ENCODE data around the gene CDC16.

CDC16 gene

GRCh38 chr13:114264886-114265611 lies 30.4 kb downstream of the CDC16 start:
- Histone ChIP-seq H3K36me3 (ENCODE audit: control insufficient read depth, insufficient read depth, low read length) (peaks cover 59% of the 10 kb centered on the region), H3K9me3 (ENCODE audit: control insufficient read depth, insufficient read depth, low read length) (no peaks in the 10 kb centered on the region), H3K4me1 (ENCODE audit: control insufficient read depth, insufficient read depth, low read length) (no peaks in the 10 kb centered on the region), H3K9ac (ENCODE audit: low read depth, low read length) (no peak overlapping the region), H3K27me3 (ENCODE audit: control insufficient read depth, insufficient read depth, low read length) (no peaks in the 10 kb centered on the region), H3K4me3 (ENCODE audit: low read depth, low read length) (no peak overlapping the region)

- Histone ChIP-seq H3K4me3 (ENCODE audit: low read depth, low read length) (no peak overlapping the region), H3K9ac (ENCODE audit: low read depth, low read length) (no peak overlapping the region), H3K4me1 (ENCODE audit: control insufficient read depth, insufficient read depth, low read length) (no peaks in the 10 kb centered on the region), H3K36me3 (ENCODE audit: control insufficient read depth, insufficient read depth, low read length) (peaks cover 52% of the 10 kb centered on the region), H3K27me3 (ENCODE audit: control insufficient read depth, insufficient read depth, low read length) (no peaks in the 10 kb centered on the region), H3K9me3 (ENCODE audit: control insufficient read depth, insufficient read depth, low read length) (no peaks in the 10 kb centered on the region)
Measured at GRCh38 chr13:114266241-114266640, 31.5 kb downstream of the CDC16 start.

GRCh38 chr13:114268344-114269280 lies 33.9 kb downstream of the CDC16 start:
- Histone ChIP-seq H3K27me3 (ENCODE audit: control insufficient read depth, insufficient read depth, low read length) (no peaks in the 10 kb centered on the region), H3K9me3 (ENCODE audit: control insufficient read depth, insufficient read depth, low read length) (no peaks in the 10 kb centered on the region), H3K4me1 (ENCODE audit: control insufficient read depth, insufficient read depth, low read length) (no peaks in the 10 kb centered on the region), H3K4me3 (ENCODE audit: low read depth, low read length) (no peak overlapping the region), H3K36me3 (ENCODE audit: control insufficient read depth, insufficient read depth, low read length) (peaks cover 47% of the 10 kb centered on the region), H3K9ac (ENCODE audit: low read depth, low read length) (no peak overlapping the region)

GRCh38 chr13:114269281-114269770 lies 34.6 kb downstream of the CDC16 start:
- Histone ChIP-seq H3K4me1 (ENCODE audit: control insufficient read depth, insufficient read depth, low read length) (no peaks in the 10 kb centered on the region), H3K4me3 (ENCODE audit: low read depth, low read length) (no peak overlapping the region), H3K9me3 (ENCODE audit: control insufficient read depth, insufficient read depth, low read length) (no peaks in the 10 kb centered on the region), H3K36me3 (ENCODE audit: control insufficient read depth, insufficient read depth, low read length) (peaks cover 44% of the 10 kb centered on the region), H3K9ac (ENCODE audit: low read depth, low read length) (no peak overlapping the region), H3K27me3 (ENCODE audit: control insufficient read depth, insufficient read depth, low read length) (no peaks in the 10 kb centered on the region)

- H3K27me3 ChIP-seq (ENCODE audit: control insufficient read depth, insufficient read depth, low read length), result no peaks in the 10 kb centered on the region
- no peaks in the 10 kb centered on the region for H3K9me3 ChIP-seq (ENCODE audit: control insufficient read depth, insufficient read depth, low read length)
- H3K4me1 ChIP-seq (ENCODE audit: control insufficient read depth, insufficient read depth, low read length), result no peaks in the 10 kb centered on the region
- H3K4me3 ChIP-seq (ENCODE audit: low read depth, low read length), result no peak overlapping the region
- peaks cover 34% of the 10 kb centered on the region for H3K36me3 ChIP-seq (ENCODE audit: control insufficient read depth, insufficient read depth, low read length)
- H3K9ac ChIP-seq (ENCODE audit: low read depth, low read length), result no peak overlapping the region
Measured at GRCh38 chr13:114272977-114273376, 38.3 kb downstream of the CDC16 start.

GRCh38 chr13:114275304-114275703 lies 40.6 kb downstream of the CDC16 start:
- Histone ChIP-seq H3K4me1 (ENCODE audit: control insufficient read depth, insufficient read depth, low read length) (no peaks in the 10 kb centered on the region), H3K27me3 (ENCODE audit: control insufficient read depth, insufficient read depth, low read length) (no peaks in the 10 kb centered on the region), H3K9me3 (ENCODE audit: control insufficient read depth, insufficient read depth, low read length) (no peaks in the 10 kb centered on the region), H3K4me3 (ENCODE audit: low read depth, low read length) (no peak overlapping the region), H3K9ac (ENCODE audit: low read depth, low read length) (no peak overlapping the region), H3K36me3 (ENCODE audit: control insufficient read depth, insufficient read depth, low read length) (peaks cover 19% of the 10 kb centered on the region)

GRCh38 chr13:114279146-114279545 lies 44.4 kb downstream of the CDC16 start:
- Histone ChIP-seq H3K9ac (ENCODE audit: low read depth, low read length) (no peak overlapping the region), H3K4me1 (ENCODE audit: control insufficient read depth, insufficient read depth, low read length) (no peaks in the 10 kb centered on the region), H3K36me3 (ENCODE audit: control insufficient read depth, insufficient read depth, low read length) (peaks cover 4% of the 10 kb centered on the region), H3K4me3 (ENCODE audit: low read depth, low read length) (no peak overlapping the region), H3K9me3 (ENCODE audit: control insufficient read depth, insufficient read depth, low read length) (no peaks in the 10 kb centered on the region), H3K27me3 (ENCODE audit: control insufficient read depth, insufficient read depth, low read length) (no peaks in the 10 kb centered on the region)

GRCh38 chr13:114279758-114280355 lies 45.2 kb downstream of the CDC16 start:
- Histone ChIP-seq H3K9ac (ENCODE audit: low read depth, low read length) (no peak overlapping the region), H3K9me3 (ENCODE audit: control insufficient read depth, insufficient read depth, low read length) (no peaks in the 10 kb centered on the region), H3K27me3 (ENCODE audit: control insufficient read depth, insufficient read depth, low read length) (no peaks in the 10 kb centered on the region), H3K4me3 (ENCODE audit: low read depth, low read length) (no peak overlapping the region), H3K36me3 (ENCODE audit: control insufficient read depth, insufficient read depth, low read length) (peaks cover 4% of the 10 kb centered on the region), H3K4me1 (ENCODE audit: control insufficient read depth, insufficient read depth, low read length) (no peaks in the 10 kb centered on the region)

- no peaks in the 10 kb centered on the region for H3K4me1 ChIP-seq (ENCODE audit: control insufficient read depth, insufficient read depth, low read length)
- peaks cover 4% of the 10 kb centered on the region for H3K36me3 ChIP-seq (ENCODE audit: control insufficient read depth, insufficient read depth, low read length)
- H3K9ac ChIP-seq (ENCODE audit: low read depth, low read length), result peak within 1 kb of the TSS; percentile 98
- H3K4me3 ChIP-seq (ENCODE audit: low read depth, low read length), result peak within 1 kb of the TSS; percentile 73
- H3K27me3 ChIP-seq (ENCODE audit: control insufficient read depth, insufficient read depth, low read length), result no peaks in the 10 kb centered on the region
- H3K9me3 ChIP-seq (ENCODE audit: control insufficient read depth, insufficient read depth, low read length), result no peaks in the 10 kb centered on the region
Measured at GRCh38 chr13:114281351-114282040, 46.8 kb downstream of the CDC16 start, which contains the start of gene UPF3A. Gene UPF3A (plus strand): TSS chr13:114281601. CDS start chr13:114281640, 39 bp downstream.

- no peaks in the 10 kb centered on the region for H3K4me1 ChIP-seq (ENCODE audit: control insufficient read depth, insufficient read depth, low read length)
- peak overlapping the region; percentile 61 for H3K9ac ChIP-seq (ENCODE audit: low read depth, low read length)
- peaks cover 9% of the 10 kb centered on the region for H3K36me3 ChIP-seq (ENCODE audit: control insufficient read depth, insufficient read depth, low read length)
- H3K27me3 ChIP-seq (ENCODE audit: control insufficient read depth, insufficient read depth, low read length), result no peaks in the 10 kb centered on the region
- no peaks in the 10 kb centered on the region for H3K9me3 ChIP-seq (ENCODE audit: control insufficient read depth, insufficient read depth, low read length)
- H3K4me3 ChIP-seq (ENCODE audit: low read depth, low read length), result peak overlapping the region; percentile 73
Measured at GRCh38 chr13:114282041-114282670, 47.5 kb downstream of the CDC16 start.

- H3K4me1 ChIP-seq (ENCODE audit: control insufficient read depth, insufficient read depth, low read length), result no peaks in the 10 kb centered on the region
- no peak overlapping the region for H3K4me3 ChIP-seq (ENCODE audit: low read depth, low read length)
- no peak overlapping the region for H3K9ac ChIP-seq (ENCODE audit: low read depth, low read length)
- H3K36me3 ChIP-seq (ENCODE audit: control insufficient read depth, insufficient read depth, low read length), result peaks cover 14% of the 10 kb centered on the region
- H3K9me3 ChIP-seq (ENCODE audit: control insufficient read depth, insufficient read depth, low read length), result no peaks in the 10 kb centered on the region
- no peaks in the 10 kb centered on the region for H3K27me3 ChIP-seq (ENCODE audit: control insufficient read depth, insufficient read depth, low read length)
Measured at GRCh38 chr13:114283576-114283975, 48.9 kb downstream of the CDC16 start.

All from iPS-15b (cell line).